GM04504 (cell line): ENCODE data around the gene CPAMD8.
"Not testable (repeated sequence)": the region's sequence is repeated elsewhere in the genome, so short reads cannot be mapped to it uniquely, and the experiment has no call there.

Experiments used
- DNase-seq: peaks from one replicate; pipeline ENCODE4 v3.0.0-alpha.2; 2012; ENCODE audit warnings: low read depth

The CPAMD8 gene

GRCh38 chr19:16946951-16947940 is 79.4 kb downstream of the CPAMD8 start:
- no peak for DNase-seq

DNA sequence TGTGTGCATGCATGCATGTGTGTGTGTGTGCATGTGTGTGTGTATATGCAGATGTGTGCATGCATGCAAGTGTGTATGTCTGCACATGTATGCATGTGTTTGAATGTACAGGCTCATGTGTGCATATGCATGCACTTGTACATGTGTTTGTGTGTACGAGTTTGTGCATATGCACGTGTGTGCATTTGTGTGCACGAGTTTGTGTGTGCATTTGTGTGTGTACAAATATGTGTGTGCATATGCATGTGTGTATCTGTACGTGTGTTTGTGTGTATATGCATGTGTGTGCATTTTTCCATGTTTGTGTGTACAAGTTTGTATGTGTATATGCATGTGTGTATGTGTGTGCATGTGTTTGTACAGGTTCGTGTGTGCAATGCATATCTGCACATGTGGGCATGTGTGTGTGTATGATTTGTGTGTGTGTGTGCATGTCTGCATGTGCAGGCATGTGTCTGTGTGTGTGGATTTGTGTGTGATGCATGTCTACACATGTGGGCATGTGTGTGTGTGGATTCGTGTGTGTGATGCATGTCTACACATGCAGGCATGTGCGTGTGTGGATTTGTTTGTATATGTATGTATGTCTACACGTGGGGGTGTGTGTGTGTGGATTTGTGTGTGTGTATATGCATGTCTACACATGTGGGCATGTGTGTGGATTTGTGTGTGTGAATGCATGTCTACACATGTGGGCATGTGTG is 80.7 kb downstream of the CPAMD8 start:
- no peak for DNase-seq

DNA sequence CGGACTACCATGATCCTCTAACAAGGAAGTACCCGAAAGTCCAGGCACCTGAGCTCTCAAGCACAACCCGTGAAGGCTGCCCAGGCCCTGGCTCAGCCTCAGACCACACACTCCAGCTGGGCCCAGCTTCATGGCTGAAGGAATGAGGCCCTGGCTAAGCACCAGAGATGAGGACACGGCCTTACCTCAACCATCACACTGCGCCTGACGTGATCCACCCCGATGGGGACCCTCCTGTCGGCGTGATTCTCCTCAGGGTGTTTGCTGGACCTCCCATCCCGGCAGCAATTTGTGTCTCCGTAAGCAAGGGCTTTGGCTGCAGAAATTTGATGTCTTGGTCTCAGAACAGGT is 81.3 kb downstream of the CPAMD8 start:
- no peak for DNase-seq

- no peak for DNase-seq
Observed at GRCh38 chr19:16944626-16945363, 81.8 kb downstream of the CPAMD8 start.

GRCh38 chr19:16943942-16944625 is 82.5 kb downstream of the CPAMD8 start:
- no peak for DNase-seq

- not testable (repeated sequence) for DNase-seq
Observed at GRCh38 chr19:16943090-16943489, 83.5 kb downstream of the CPAMD8 start.

- DNase-seq: no peak
Observed at GRCh38 chr19:16942583-16942982, 84.0 kb downstream of the CPAMD8 start.

DNA sequence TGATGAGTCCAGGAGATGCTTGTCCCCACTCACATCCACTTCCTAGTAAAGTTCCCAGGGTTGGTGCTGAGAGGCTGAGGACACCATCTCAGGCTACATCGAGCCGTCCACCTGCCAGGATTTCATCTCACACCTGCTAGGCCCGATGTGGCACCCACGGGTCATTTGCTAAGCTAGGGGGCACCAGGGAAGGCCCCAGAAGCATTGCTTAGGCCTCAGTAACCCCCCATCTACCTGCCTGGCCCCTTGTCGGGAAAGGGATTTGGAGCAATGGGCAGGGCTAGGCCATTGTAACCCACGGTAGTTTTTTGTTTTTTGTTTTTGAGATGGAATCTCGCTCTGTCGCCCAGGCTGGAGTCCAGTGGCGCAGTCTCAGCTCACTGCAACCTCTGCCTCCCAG is 86.0 kb downstream of the CPAMD8 start:
- no peak for DNase-seq

GRCh38 chr19:16940063-16940462 is 86.5 kb downstream of the CPAMD8 start:
- DNase-seq: not testable (repeated sequence)

- no peak for DNase-seq
Observed at GRCh38 chr19:16938211-16938610, 88.4 kb downstream of the CPAMD8 start.

DNA sequence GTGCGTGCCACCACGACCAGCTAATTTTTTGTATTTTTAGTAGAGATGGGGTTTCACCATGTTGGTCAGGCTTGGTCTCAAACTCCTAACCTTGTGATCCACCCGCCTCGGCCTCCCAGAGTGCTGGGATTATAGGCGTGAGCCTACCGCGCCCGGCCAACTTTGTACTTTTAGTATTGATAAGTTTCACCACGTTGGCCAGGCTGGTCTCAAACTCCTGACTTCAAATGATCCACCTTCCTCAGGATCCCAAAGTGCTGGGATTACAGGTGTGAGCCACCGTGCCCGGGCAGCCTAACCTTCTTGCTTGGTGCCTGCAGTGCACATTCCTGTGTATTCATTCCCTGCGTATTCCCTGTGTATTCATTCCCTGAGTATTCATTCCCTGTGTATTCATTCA is 88.8 kb downstream of the CPAMD8 start:
- DNase-seq: not testable (repeated sequence)

DNA sequence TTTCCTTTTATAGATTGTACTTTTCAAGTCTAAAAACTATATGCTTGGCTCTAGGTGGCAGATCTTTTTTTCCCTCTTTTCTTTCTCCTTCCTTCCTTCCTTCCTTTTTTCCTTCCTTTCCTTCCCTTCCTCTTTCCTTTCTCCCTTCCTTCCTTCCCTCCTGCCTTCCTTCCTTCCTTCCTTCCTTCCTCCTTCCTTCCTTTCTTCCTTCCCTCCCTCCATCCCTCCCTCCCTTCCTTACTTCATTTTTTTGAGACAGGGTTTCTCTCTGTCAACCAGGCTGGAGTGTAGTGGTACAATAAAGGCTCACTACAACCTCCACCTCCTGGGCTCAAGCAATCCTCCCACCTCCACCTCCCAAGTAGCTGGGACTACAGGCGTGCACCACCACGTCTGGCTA is 89.7 kb downstream of the CPAMD8 start:
- DNase-seq: no peak

GRCh38 chr19:16934489-16934888 is 92.1 kb downstream of the CPAMD8 start:
- DNase-seq: no peak

DNA sequence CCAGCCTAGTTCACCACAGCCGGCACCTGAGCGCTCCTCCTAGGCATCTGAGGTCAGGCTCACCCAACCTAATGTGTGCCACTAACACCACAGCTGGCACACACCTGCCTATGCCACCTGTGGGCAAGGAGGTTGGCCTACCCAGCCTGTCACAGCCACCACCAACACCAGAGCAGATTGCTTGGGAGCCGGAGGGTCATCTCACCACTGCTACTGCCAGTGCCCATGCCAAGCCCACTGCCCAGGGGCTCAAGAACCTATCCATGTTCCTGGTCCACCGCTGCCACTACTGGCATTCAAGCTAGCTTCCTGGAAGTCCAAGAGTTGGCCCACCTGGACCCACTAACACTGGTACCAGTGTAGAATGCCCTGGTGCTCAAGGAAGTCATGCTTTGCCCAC is 95.3 kb downstream of the CPAMD8 start:
- DNase-seq: no peak

DNA sequence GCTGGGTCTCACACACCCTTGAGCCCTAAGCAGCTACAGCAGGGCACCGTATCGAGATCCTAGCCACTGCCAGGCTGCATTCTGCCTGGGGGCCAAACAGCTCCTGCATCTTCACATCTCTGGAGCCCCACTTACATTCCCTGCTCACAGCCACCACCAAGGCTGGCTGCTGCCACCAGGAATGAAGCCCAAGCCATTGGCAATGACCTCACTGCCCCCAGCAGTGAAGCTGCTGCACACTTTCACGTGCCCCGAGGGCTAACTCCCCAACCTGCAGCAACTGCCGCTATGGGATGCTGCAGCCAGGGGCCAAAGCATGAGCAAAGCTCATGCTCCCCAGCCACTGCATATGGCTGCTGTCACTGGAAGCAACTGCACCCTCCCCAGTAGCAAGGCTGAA is 95.9 kb downstream of the CPAMD8 start:
- no peak for DNase-seq

DNA sequence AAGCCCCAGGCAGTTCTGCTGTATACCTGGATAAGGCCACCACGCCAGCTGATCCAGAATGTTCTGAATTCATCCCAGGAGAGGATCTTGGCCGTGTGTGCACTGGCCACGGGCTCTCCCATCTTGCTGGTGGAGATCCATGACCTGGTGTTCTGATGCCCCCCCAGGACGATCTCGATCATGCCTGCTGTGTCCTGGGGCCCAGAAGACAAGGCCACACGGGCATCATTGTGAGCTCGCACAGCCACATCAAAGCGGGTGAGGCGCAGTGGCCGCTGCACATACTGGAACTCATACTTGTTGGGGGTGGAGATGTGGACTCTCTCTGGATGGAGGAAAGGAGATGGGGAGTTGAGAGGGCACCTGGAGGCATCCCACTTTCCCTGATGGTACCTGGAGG is 97.7 kb downstream of the CPAMD8 start:
- DNase-seq: no peak

DNA sequence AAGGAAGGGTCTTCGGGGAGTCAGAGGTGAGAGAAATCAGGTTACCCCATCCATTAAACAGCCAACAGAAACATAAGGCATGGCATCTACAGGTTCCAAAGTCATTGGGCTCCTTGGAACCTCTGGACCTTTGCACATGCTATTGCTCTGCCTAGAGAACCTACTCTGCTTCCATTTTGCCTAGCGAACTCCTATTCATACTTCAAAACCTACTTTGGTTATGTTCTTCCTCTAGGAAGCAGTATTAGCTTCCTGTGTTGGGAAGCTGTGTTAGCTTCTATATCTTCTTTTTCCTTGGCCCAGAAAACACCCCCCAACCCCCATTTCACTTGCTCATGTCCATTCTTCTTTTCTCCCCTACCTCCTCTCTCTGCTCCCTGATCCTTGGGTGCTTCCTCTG is 98.3 kb downstream of the CPAMD8 start:
- DNase-seq: no peak

- DNase-seq: no peak
Observed at GRCh38 chr19:16927883-16928282, 98.7 kb downstream of the CPAMD8 start.

DNA sequence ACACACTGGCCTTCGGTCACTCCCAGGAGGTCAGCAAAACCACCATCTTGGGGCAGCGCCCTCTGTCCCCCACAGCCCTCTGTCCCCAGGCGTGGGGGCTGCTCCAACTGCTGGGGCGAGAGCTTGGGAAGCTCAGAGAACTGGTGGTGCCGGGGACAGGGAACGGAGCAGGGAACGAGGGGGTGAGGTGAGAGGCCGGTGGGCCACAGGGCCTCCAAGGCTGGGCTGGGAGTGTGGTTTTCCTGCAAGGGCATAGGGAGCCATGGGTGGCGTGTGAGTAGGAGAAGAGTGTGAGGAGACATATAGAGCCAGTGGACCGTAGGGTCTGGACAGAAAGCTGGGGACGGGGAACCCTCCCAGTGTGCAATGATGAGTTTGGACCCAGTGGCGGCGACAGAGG is 103.7 kb downstream of the CPAMD8 start:
- DNase-seq: no peak

DNA sequence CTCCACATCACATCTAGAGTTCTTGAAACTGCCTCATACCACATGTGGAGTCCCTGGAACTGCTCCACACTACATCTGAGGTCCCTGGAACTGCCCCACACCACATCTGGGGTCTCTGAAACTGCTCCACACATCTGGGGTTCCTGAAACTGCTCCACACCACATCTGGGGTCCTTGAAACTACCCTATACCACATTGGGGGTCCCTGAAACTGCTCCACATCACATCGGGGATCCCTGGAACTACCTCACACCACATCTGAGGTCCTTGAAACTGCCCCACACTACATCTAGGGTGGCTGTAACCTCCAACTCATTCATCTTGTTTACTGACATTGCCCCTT is 104.0 kb downstream of the CPAMD8 start:
- no peak for DNase-seq

- DNase-seq: no peak
Observed at GRCh38 chr19:16921766-16922591, 104.6 kb downstream of the CPAMD8 start.
